HL-60/S4 treated with retinoic acid at 250 ng/mL for 4 days and 3 days (cell line): ENCODE data around the gene BRME1.

Experiments
- in situ Hi-C: fragments of 300-500 bp; cut with MboI; formaldehyde crosslinking; loops from 2 replicates; pipeline ENCODE4 v1.7.0; 2022; ENCODE audit warnings: low sequenced_read_pairs

The BRME1 gene

DNA sequence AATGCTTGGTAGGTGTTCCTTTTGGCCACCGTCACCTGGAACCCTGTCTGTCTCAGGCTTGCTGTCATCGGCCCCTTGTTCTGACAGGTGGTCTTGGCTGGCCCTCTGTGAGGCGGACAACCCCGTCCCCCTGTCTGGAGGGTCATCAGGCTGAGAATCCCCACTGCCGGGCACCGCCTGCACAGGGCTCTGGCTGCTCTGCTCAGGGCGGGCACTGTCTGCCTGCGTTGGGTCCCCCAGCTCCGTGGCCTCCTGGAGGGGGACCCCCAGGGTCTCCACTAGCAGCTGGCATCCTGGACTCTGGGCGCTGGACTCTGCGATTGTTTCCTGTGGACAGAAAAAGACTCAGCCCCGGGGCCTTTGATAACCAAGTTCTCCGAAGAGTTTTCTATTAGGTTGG is 15.8 kb downstream of the BRME1 start:
- in situ Hi-C loops = loop anchor here (25.0 kb wide), 2 partner anchors 172 to 447 kb away; partner anchors contain the start of genes MISP3 and PALM3

GRCh38 chr19:13888281-13888680 is 17.6 kb downstream of the BRME1 start:
- in situ Hi-C loops = loop anchor here (25.0 kb wide), 2 partner anchors 174 to 449 kb away; partner anchors contain the start of genes MISP3 and PALM3

DNA sequence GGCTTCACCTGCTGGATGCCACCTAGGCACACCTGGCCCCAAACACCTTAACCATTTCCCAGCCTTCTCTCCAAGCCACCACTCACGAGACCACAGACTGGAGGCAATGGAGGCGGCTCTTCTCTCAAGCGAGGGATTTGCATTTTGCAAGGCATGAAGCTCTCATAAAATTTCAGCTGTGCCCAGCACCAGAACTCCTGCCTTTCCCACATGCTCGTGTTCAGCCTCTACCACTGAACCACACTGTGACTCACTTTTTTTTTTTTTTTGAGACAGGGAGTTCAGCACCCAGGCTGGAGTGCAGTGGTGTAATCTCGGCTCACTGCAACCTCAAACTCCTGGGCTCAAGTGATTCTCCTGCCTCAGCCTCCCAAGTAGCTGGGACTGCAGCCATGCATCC is 18.4 kb downstream of the BRME1 start:
- in situ Hi-C loops = loop anchor here (25.0 kb wide), 2 partner anchors 175 to 450 kb away; partner anchors contain the start of genes MISP3 and PALM3

DNA sequence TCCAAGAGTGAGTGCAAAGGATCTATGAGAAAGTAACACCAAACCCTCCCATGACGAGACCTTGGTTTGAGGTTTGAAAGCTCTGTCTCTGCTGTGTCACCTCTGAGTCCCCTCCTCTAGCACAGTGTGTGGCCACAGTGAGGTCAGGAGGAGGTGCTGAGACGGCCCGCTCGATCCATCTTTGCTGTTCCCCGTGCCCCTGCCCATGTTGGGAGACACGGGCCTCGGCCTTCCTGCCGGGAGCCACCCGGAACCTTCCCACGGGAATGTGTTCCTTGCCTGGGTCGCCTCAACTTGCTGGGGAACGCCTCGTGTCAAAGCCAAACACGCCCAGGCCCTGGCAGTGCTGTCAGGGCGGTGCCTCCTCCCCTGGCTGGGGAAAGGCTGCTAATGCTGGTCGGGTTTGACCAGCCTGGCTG is 18.9 kb downstream of the BRME1 start:
- in situ Hi-C loops = loop anchor here (25.0 kb wide), 2 partner anchors 175 to 450 kb away; partner anchors contain the start of genes MISP3 and PALM3

DNA sequence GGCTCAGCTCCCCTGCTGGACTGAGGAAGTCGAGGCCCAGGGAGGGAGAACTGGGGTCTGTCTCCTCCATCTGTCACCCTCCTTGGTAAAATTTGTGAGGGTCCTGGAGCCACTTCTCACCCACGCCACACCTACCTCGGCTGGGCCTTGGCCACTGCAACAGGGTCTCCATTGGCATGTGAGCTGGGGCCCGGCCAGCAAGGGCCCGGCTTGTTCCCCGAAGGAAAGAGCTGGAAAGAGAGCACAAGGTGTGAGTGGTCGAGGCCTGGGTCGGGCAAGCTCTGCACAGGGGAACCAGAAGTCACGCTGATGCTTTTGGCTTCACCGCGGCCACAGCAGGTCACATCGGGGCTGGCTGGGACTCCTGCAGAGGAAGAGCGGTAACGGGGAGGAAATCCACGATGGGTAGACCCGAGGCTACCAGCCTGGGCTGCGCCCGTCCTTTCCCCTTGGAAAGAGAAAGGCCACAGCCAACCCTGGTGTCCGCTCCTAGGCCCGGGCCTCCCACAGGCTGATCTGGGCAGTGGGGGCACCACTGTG is 20.0 kb downstream of the BRME1 start:
- in situ Hi-C loops = loop anchor here (25.0 kb wide), 2 partner anchors 176 to 451 kb away; partner anchors contain the start of genes MISP3 and PALM3

DNA sequence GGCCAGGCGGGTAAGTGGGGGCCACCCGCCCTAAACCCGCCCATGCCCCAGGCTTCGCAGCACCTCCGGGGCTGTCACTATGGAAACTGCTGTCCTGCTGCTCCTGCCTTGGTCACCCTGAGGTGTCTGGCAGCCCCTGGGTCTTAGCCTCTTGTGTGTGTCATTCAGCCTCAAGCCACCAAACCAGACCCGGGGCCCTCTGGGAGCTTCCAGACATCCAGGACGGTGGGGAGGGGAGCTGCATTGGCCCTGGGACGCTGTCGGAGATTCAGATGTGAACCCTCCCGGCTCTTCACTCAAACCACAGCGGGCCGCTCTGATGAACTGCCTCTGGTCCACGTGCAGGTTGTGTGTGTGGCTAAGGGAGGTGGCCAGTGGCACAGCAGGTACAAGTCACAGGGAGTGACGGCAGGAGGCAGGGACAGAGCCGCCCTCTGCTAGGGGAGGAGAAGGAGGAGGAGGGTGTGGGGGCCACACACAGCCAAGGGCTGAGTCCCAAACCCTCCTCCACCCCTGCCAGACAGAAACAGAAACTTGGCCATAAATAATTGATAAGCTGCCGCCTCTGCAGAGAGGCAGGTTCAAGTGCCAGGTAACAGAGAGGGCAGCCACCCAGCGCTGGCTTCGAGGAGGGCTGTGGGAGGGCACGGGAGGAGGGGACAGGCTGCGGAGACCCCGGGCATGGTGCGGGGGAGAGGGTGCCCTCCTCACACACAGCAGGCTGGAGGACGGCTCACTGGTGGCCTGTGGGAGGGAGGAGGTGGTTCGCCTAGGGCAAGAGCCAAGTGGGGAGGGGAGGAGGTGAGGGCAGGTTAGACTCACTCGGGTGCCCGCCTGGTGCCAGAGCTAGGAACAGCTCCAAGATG is 21.0 kb downstream of the BRME1 start:
- in situ Hi-C loops = loop anchor here (25.0 kb wide), 2 partner anchors 177 to 452 kb away; partner anchors contain the start of genes MISP3 and PALM3

DNA sequence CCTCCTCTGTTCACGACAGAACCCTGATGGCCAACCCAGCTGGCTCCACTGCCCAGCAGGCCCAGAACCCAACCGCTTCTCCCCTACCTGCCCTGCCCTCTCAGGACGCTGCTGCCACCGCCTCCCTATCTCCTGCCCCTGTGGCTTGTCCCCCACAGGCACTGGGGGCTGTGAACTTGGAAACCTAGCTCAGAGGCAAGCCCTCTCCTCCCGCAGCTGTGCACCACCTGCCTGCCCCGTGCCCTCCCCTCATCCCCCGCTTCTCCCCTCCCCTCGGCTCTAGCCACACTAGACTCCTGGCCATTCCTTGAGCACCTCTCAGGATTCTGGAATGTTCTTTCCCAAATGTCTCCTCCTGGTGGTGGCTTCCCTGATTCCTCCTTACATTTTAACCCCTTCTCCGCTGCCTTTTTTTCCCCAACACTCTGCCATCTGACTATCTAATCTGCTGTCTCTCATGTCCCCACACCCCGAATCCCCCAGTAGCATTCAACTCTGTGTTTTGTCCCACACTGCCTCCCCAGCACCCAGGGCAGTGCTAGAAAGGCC is 22.3 kb downstream of the BRME1 start:
- in situ Hi-C loops = loop anchor here (25.0 kb wide), 2 partner anchors 179 to 454 kb away; partner anchors contain the start of genes MISP3 and PALM3

DNA sequence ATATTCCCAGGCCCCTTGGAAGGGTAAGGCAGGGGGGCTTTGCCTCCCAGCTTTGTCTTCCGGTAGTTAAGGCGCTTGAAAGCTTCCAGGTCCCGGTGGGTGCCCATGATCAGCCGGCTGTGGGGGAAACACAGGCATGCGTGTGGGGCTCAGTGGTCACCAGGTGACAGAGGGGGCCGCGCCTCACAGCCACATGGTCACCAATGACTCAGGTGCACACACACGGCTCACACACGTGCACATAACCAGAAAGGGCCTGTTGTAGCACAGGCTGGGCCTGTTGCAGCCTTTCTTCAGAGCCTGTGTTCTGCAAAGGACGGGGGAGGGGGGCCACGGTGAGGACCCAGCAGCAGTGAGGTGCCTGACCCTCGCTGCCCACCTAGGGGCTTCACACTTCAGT is 23.1 kb downstream of the BRME1 start:
- in situ Hi-C loops = loop anchor here (25.0 kb wide), 2 partner anchors 179 to 454 kb away; partner anchors contain the start of genes MISP3 and PALM3

- in situ Hi-C loops = loop anchor here (25.0 kb wide), 2 partner anchors 180 to 455 kb away; partner anchors contain the start of genes MISP3 and PALM3
These were observed 23.5 kb downstream of the BRME1 start for GRCh38 chr19:13882419-13882795.

- in situ Hi-C loops = loop anchor here (25.0 kb wide), 2 partner anchors 180 to 455 kb away; partner anchors contain the start of genes MISP3 and PALM3
These were observed 24.1 kb downstream of the BRME1 start for GRCh38 chr19:13881692-13882418.

GRCh38 chr19:13881251-13881691 is 24.6 kb downstream of the BRME1 start:
- in situ Hi-C loops = loop anchor here (25.0 kb wide), 2 partner anchors 181 to 456 kb away; partner anchors contain the start of genes MISP3 and PALM3

DNA sequence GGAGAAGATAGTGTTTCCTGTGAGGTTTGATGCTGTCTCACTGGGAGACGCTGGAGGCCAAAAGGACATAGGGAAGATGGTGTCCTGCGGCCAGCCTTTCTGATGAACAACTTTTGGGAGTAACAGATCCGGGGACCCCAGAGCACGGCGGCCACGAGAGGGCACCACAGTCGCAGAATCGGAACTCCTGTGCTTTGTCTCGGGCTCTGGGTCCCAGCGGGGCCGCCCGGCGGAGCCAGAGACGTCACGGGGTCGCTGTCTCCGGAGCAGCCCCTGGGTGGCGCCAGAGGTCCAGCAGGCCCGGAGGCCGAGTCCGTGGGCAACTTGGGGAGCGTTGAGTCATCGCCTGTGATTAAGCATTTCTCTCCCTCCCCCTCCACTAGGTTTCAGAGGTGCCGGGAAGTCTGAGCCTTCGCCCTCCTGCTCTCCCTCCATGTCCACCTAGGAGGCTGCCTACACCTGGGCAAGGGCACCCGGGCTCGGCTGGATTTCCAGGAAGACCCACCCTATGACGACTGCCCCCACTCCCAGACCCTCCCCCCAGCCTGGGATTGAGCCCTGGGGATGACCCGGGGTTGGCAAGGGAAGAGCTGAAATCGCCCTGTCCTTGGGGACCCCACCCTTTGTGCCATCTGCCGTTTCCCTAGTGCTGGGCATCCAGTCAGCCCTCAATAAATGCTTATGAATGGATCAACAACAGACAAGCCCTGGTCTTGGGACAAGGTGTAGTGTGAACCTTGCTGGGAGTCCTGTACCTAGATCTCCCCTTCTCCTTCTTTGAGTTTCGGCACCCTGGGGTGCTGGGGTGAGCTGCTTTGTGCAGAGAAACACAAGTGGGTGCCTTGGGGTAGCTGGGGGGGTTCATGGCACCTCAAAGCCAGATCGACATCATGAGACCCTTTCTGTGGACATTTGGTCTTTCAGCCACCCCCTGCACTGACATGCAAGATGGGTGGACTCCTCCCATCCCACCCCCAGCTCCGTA is 25.6 kb downstream of the BRME1 start:
- in situ Hi-C loops = loop anchor here (25.0 kb wide), 2 partner anchors 182 to 457 kb away; partner anchors contain the start of genes MISP3 and PALM3

DNA sequence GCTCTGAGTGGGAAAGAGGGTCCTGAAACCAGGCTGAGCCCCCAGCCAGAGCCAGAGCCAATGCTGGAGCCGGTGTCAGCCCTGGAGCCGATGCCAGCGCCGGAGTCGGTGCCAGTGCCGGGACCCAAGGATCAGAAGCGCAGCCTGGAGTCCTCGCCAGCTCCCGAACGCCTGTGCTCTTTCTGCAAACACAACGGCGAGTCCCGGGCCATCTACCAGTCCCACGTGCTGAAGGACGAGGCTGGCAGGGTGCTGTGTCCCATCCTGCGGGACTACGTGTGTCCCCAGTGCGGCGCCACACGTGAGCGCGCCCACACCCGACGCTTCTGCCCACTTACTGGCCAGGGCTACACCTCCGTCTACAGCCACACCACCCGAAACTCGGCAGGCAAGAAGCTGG is 28.6 kb downstream of the BRME1 start:
- in situ Hi-C loops = loop anchor here (25.0 kb wide), 2 partner anchors 185 to 460 kb away; partner anchors contain the start of genes MISP3 and PALM3

- in situ Hi-C loops = loop anchor here (25.0 kb wide), 2 partner anchors 185 to 460 kb away; partner anchors contain the start of genes MISP3 and PALM3
These were observed 29.1 kb downstream of the BRME1 start, which contains the start of gene NANOS3 for GRCh38 chr19:13876834-13877233. Gene NANOS3 (plus strand): TSS chr19:13877134. CDS start chr19:13877249, 115 bp downstream.

DNA sequence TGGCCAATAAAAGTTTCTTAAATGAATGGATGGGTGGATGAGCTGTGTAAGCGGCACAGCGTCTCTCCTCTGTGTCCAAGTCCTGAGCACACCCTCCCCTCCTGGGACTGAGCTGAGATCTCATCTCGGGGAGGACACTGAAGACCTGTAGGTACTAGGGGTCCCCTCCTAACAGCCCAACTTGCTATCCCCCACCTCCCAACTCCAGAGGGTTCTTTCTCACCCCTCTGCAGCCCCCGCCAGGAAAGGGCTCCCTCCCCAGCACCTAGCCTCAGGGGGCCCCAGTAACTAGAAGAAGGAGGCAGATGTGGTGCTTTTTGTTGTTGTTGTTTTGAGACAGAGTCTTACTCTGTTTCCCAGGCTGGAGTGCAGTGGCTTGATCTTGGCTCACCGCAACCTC is 30.1 kb downstream of the BRME1 start:
- in situ Hi-C loops = loop anchor here (25.0 kb wide), 2 partner anchors 186 to 461 kb away; partner anchors contain the start of genes MISP3 and PALM3

DNA sequence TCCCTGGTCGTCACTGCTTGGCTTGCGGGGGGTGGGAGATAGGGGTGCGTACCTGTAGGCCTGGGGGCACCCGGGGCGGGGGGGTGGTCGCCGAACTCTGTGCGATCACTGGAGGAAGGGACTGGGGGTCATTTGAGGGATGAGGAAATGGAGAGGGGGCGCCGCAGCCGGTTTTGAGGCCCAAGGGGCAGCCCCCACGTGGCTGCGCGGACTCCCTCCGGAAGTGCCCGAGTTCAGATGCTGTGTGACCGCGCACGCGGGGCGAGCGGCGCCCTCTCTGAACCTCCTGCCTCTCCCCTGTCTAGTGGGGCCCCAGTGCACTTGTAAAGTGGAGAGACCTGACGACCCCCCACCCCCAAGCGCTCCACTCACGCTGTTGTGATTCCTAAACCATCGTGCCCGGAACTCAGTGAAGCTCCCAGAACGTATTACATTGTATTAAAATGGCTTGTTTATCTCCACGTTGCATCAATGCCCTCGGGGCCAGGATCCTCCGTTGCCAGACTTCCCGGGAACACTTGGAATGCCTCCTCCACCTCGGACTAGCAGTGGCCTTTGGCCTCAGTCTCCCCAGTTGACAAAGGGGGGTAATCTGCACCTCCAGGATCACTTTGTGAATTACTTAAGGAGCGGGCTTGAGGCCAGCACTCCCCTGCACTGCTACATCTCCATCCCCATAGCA is 31.9 kb downstream of the BRME1 start:
- in situ Hi-C loops = loop anchor here (25.0 kb wide), 1 partner anchor 587 kb away; no protein-coding TSS in a partner anchor

DNA sequence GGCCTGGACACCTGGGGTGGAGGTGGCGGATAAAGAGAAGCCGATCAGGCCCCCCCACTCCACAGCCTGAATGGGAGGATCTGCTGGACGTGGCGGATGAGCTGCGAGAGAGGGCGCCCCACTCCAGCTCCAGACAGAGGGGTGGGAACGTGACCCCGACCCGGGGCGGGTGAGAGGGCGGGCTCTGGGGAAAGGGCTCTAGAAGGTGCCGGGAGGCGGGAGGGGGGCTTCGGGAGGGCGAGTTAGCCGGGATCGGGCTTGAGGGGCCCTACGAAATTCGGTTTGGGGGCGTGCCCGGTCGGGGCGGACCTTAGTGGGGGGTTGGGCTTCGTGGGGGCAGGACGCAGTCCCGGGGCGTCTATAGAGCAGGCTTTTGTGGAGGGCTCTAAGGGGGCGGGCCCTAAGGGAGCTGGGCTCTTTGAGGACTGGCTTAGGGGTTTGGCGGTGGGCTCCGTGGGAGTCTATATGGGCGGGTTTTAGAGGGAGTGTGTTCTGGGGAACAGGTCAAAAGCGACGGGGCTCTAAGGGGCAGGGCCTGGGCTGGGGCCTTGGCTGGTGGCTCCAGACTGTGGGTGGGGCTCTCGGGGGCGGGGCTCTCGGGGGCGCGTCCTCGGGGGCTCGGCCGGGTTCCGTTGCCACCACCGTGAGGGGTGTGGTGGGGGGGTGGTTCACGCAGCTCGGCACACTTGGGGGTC is 33.1 kb downstream of the BRME1 start:
- in situ Hi-C loops = loop anchor here (25.0 kb wide), 1 partner anchor 586 kb away; no protein-coding TSS in a partner anchor
